GM21528 (cell line): ENCODE data around the gene SHE.

Experiments used
- ATAC-seq: cut with Tn5 transposase; IDR thresholded peaks from one replicate; pipeline ENCODE4 v1.9.1; 2021; ENCODE audit warnings: mild to moderate bottlenecking, moderate library complexity; ENCODE audit not compliant: unreplicated experiment, low FRiP score

The SHE gene

GRCh38 chr1:154481053-154481452, 21.2 kb downstream of the SHE start:
- ATAC-seq, result no peak

GRCh38 chr1:154479764-154480421, 22.3 kb downstream of the SHE start:
- no peak for ATAC-seq

- ATAC-seq, result no peak
These were observed 23.6 kb downstream of the SHE start for GRCh38 chr1:154478639-154479038.

GRCh38 chr1:154478013-154478412, 24.2 kb downstream of the SHE start:
- no peak for ATAC-seq

- ATAC-seq, result no peak
These were observed 25.4 kb downstream of the SHE start for GRCh38 chr1:154476791-154477190.

- ATAC-seq, result no peak
These were observed 27.4 kb downstream of the SHE start for GRCh38 chr1:154474802-154475201.

- no peak for ATAC-seq
These were observed 30.9 kb downstream of the SHE start for GRCh38 chr1:154471304-154471703.

- no peak for ATAC-seq
These were observed 32.2 kb downstream of the SHE start for GRCh38 chr1:154469844-154470560.

GRCh38 chr1:154468535-154469250, 33.5 kb downstream of the SHE start:
- ATAC-seq, result no peak

- ATAC-seq, result no peak
These were observed 34.6 kb downstream of the SHE start for GRCh38 chr1:154467434-154468102.

- ATAC-seq, result no peak
These were observed 35.2 kb downstream of the SHE start for GRCh38 chr1:154466921-154467417.

- ATAC-seq, result no peak
These were observed 36.0 kb downstream of the SHE start for GRCh38 chr1:154466206-154466605.

- no peak for ATAC-seq
These were observed 36.5 kb downstream of the SHE start for GRCh38 chr1:154465621-154466195.

- ATAC-seq, result no peak
These were observed 38.7 kb downstream of the SHE start for GRCh38 chr1:154463512-154463990.

GRCh38 chr1:154460695-154461260, 41.4 kb downstream of the SHE start:
- no peak for ATAC-seq

- ATAC-seq, result no peak
These were observed 43.1 kb downstream of the SHE start for GRCh38 chr1:154459080-154459479.

- no peak for ATAC-seq
These were observed 45.6 kb downstream of the SHE start for GRCh38 chr1:154456631-154457030.

GRCh38 chr1:154454386-154455120, 47.7 kb downstream of the SHE start:
- ATAC-seq, result no peak

- ATAC-seq, result no peak
These were observed 48.4 kb downstream of the SHE start for GRCh38 chr1:154453574-154454352.
